SU-DHL-6 (cell line): ENCODE data around the gene SYTL2.

Source experiments
- CTCF ChIP-seq: fragments of 200-600 bp; sonication (generic); IDR thresholded peaks from one replicate; pipeline ENCODE4 v1.5.1; 2017; ENCODE audit warnings: antibody characterized with exemption, mild to moderate bottlenecking, low read length, moderate library complexity; ENCODE audit not compliant: insufficient read depth, poor library complexity, severe bottlenecking
- EZH2phosphoT487 ChIP-seq: fragments of 200-600 bp; sonication (generic), shearing (Covaris generic); conservative IDR thresholded peaks from 2 replicates; pipeline ENCODE4 v1.6.1; 2018; ENCODE audit warnings: mild to moderate bottlenecking, antibody characterized with exemption, low read length, moderate library complexity, mixed read lengths

GRCh38 chr11:85803920-85804319, 7.0 kb downstream of the SYTL2 start:
- no peak for TF ChIP-seq CTCF
- TF ChIP-seq EZH2phosphoT487, result no peak
